ENCODE data around the gene SLC25A42.

DNA sequence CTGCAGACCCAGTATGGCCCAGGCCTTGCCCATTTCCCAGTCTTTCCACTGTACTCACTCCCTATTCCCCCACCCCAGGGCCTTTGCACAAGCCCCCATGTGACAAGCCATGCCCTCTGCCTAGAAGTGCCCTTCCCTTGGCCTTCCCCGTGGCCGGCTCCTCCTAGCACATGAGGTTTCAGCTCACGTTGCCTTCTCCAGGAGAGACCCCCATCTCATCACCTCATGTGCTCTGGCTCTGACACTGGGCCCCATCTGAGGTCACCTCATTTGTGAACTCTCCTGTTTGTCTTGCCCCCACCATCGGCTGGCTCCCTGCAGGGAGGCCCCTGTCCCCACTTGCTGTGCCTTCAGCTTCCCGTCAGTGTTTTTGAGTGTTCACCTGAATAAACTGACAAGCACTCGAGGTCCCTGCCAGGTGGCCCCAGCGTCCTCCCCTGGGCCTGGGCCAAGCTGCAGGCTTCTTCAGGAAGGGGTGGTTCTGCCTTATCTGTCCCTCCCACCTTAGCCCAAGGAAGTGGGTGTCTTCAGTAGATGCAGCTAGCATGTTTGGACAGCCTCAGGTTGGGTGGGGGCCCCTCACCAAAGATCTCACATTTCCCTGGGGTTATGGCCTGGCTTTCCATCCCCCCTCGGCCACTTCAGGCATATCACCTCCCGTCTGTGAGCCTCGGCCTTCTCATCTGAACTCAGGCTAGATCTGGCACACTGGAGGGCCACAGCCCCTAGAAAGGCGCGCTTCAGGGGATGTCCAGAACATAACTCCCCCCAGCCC is 3.8 kb upstream of the SLC25A42 start:
- TF ChIP-seq, protein P1, sequence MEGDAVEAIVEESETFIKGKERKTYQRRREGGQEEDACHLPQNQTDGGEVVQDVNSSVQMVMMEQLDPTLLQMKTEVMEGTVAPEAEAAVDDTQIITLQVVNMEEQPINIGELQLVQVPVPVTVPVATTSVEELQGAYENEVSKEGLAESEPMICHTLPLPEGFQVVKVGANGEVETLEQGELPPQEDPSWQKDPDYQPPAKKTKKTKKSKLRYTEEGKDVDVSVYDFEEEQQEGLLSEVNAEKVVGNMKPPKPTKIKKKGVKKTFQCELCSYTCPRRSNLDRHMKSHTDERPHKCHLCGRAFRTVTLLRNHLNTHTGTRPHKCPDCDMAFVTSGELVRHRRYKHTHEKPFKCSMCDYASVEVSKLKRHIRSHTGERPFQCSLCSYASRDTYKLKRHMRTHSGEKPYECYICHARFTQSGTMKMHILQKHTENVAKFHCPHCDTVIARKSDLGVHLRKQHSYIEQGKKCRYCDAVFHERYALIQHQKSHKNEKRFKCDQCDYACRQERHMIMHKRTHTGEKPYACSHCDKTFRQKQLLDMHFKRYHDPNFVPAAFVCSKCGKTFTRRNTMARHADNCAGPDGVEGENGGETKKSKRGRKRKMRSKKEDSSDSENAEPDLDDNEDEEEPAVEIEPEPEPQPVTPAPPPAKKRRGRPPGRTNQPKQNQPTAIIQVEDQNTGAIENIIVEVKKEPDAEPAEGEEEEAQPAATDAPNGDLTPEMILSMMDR (IDR thresholded peaks at IDR 0.05): no peak
- no peak for TF ChIP-seq EZH2 (IDR thresholded peaks at IDR 0.05; ENCODE audit: borderline replicate concordance, insufficient read depth, low read depth, low read length, poor library complexity, severe bottlenecking)
